Stimulated activated CD4-positive, alpha-beta T cell treated with anti-CD3 and anti-CD28 coated beads, Interleukin-2, amount 100 ng/mL, for 48 hours (primary cell): Measurements from ENCODE around the gene CHMP3.
"Not testable (repeated sequence)": the region's sequence is repeated elsewhere in the genome, so short reads cannot be mapped to it uniquely, and the experiment has no call there.

ENCODE experiments used
- DNase-seq, 2 donors: peaks; one replicate each; pipeline ENCODE4 v3.0.0-alpha.2; 2020

CHMP3 gene

GRCh38 chr2:86562922-86563649 lies at the start of gene CHMP3:
Gene CHMP3, minus strand, starts transcription at chr2:86563443. Its CDS starts 95 bp downstream, at chr2:86563348.
- DNase-seq, result peak; percentile 91 to 94

GRCh38 chr2:86610871-86611270 lies 47.6 kb upstream of the CHMP3 start:
- no peak for DNase-seq

DNA sequence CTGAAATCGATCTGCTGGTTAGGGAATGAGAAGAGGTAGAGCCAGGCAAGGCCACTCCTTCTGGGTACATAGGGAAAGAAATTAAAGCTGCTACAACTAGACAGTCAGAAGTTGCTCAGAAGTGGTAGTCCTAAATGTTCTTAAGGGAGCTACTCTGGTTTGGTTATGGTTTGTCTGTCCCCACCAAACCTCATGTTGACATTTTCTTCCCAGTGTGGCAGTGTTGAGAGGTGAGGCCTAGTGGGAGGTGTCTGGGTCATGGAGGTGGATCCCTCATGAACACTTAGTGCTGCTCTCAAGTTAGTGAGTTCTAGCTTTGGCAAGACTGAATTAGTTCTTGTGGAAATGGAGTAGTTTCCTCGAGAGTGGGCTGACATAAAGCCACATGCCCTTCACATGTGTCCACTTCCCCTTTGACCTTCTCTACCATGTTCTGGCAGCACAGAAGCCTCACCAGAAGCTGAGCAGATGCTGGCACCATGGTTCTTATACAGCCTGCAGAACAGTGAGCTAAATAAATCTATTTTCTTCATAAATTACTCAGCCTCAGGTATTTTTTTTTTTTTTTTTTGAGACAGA lies 45.7 kb upstream of the CHMP3 start:
- DNase-seq, result no peak

DNA sequence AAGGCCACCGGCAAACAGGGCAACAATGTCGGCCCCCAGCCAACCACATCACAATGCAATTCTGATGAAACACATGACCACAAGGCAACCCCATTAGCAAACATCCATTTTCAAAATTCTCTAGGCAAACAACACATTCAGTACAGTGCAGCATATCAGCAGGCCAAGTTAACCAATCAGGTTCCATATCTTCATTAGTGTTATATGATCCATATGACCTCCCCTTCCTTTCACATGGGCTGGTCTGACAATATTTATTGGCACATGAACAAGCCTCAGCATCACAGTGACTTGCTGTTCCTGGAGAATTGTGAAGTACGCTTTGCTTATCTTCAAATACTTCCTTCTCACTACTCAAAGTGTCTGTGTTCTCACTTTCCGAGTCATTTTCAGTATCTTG lies 40.7 kb upstream of the CHMP3 start:
- DNase-seq, result no peak

DNA sequence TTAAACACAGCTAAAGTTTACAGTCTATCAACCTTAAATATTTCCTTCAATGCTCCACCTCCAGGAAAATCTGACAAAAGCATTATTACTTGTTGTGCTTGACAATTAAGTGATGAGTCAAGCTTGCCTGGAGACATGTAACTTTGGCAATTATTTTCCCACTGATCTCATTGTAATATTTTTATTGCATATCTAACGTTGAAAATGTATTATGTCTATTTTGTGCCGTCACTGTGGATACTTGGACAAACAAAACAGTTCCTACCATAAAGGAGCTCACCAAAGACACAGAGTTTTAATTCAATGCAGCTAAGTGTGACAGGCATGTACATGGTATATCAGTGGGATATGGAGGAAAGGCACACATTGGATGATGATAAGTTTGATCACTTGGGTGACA lies 35.7 kb upstream of the CHMP3 start:
- DNase-seq, result no peak

DNA sequence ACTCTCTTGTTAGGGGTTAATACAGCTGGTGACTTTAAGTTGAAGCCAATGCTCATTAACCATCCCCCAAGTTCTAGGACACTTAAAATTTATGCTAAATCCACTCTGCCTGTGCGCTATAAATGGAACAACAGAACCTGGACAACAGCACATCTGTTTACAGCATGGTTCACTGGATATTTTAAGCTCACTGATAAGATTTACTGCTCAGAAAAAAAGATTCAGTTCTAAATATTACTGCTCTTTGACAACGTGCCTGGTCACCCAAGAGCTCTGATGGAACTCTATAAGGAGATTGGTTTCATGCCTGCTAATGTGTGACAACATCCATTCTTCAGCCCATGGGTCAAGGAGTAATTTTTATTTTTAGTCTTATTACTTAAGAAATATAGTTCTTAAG lies 32.9 kb upstream of the CHMP3 start:
- no peak for DNase-seq

- no peak for DNase-seq
These were observed 30.0 kb upstream of the CHMP3 start for GRCh38 chr2:86593266-86593665.

DNA sequence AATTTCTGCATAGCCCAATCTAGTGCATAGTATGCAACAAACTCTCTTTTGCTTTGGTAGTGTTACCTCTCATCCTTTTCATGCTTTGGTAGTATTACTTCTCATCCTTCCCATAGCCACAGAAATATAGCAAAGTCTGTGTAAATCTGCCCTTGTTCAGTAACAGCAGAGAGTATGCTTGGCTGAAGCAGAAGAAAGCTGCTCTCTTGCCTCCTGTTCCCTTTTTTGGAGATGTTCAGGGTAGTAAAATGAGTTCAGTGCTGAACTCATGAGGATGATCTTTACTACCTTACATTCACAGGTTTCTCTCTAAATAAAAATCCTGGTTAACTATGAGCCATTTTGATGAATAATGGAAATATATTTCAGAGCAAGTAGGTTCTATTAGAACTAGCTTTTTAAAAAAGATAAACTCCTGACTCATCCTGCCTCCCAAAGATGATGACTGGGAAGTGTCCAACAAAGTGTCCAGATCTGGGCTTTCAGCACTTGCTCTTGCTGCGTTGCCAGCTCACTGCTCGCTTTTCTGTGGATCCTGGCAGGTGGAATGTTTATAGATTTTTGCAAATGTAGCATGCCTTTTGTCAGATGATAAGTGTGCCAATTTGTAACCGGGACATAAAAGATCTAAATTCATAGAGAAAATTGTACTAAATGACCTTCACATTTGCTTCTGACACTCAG lies 29.4 kb upstream of the CHMP3 start:
- no peak for DNase-seq

DNA sequence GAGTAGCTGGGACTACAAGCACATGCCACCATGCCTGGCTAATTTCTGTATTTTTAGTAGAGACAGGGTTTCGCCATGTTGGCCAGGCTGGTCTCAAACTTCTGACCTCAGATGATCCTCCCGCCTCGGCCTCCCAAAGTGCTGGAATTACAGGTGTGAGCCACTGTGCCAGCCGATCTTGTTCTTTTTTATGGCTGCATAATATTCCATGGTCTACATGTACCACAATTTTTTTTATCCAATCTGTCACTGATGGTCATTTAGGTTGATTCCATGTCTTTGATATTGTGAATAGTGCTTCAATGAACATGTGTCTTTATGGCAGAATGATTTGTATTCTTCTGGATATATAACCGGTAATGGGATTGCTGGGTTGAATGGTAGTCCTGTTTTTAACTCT lies 26.5 kb upstream of the CHMP3 start:
- not testable (repeated sequence) for DNase-seq

DNA sequence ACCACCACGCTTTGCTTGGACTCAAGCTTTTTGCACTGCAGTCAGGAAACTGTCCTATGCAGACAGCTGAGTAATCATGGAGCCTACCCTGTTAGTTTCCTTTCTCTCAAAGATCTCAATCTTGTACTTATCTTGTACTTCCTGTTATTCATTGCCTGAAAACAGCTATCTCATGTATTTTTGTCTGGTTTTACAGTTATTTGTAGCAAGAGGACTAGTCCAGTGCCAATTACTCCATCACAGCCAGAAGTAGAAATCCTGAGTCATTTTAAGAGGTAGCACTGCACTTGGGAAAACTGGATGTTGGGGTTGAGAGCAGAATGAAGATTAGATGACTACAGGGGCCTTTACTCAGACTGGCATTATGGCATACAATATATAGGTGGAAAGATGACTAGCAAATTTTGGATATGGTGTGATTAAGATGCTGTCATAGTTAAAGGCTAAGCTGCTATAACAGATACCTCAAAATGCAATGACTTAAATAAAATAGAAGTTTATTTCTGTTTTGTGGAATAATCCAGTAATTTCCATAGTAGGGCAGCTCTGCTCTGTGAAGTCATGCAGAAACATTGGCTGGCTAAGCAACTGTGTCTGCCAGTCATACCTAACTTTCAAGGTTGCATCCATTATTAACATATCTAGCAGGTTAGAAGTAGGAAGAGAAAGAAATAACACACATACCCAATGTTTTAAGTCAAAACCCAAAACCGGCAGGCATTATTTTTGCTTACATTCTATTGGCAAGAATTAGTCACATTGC lies 21.1 kb upstream of the CHMP3 start:
- no peak for DNase-seq

GRCh38 chr2:86580560-86580959 lies 17.3 kb upstream of the CHMP3 start:
- no peak for DNase-seq

- DNase-seq, result no peak
These were observed 14.7 kb upstream of the CHMP3 start for GRCh38 chr2:86577817-86578456.

- DNase-seq, result no peak
These were observed 6.8 kb upstream of the CHMP3 start for GRCh38 chr2:86570059-86570458.

- no peak for DNase-seq
These were observed 3.6 kb upstream of the CHMP3 start for GRCh38 chr2:86566821-86567190.

DNA sequence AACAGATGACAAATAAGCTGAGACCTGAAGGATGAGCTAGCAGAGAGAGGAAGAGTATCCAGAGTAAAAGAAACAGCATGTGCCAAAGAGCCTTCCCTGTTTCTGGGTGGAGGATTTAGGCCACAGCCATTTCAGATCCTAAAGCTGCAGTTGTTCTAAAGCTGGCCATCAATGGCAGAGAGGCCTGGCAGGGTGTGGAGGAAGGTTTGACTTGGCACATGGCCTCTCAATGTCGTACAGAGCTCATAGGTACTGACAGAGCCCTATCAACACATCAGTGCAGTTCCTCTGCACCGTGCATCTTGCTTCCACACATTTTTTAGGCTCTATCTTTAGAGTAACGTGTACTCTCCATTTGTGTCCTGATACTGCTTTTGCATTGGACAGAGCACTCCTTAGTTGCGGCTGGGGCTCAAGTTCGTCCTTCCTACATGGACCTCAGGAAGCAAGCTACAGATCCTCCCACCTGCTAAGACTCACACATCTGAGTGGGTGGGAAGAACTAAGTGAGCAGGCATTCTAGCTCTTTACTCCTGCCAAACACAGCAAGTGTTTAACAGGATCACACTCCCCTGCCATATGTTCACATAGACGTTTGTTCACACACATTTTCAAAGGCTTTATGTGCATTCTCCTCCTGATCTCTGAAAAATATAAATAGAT lies 3.0 kb upstream of the CHMP3 start:
- DNase-seq, result no peak

- no peak for DNase-seq
These were observed 413 bp upstream of the CHMP3 start for GRCh38 chr2:86563650-86564061.

DNA sequence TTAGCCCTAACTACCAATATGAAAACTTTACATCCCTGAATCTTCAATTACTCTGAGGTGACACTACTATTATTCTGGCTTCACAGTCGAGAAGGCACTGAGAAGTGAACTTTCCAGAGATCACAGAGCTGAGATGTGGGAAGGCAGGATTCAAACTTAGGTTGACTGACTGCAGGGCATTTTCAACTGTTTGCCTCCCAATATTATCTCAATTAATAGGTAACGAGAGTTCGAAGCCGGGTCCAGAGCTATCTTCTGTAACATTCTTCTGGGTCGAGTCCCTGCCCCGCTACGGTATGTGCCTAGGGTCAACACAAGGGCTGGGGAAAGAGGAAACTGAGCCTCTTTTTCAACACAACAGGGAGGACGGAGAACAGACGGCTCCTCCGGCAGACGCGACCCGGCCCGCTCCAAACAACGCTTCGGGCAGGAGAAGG lies 740 bp downstream of the CHMP3 start:
- DNase-seq, result no peak

GRCh38 chr2:86557836-86558235 lies 5.4 kb downstream of the CHMP3 start:
- no peak for DNase-seq

DNA sequence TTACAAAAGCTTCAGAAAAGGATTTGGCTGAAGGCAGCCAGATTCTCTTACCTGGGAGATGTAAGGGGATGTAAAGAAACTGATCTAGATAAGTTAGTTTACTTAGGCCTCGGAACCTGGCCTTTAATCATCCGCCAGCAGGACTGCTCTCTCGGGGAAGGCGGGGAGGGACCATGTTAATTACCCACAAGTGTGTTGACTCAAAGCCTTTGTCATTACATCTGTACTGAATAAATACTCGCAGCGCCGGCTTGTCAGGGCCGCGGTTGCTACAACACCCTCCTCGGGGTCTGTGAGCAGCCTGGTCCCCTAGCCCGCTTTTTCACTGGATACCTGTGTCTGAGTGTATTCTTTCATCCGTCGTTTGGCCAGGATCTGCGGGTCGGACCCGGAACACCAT lies 6.7 kb downstream of the CHMP3 start:
- no peak for DNase-seq

DNA sequence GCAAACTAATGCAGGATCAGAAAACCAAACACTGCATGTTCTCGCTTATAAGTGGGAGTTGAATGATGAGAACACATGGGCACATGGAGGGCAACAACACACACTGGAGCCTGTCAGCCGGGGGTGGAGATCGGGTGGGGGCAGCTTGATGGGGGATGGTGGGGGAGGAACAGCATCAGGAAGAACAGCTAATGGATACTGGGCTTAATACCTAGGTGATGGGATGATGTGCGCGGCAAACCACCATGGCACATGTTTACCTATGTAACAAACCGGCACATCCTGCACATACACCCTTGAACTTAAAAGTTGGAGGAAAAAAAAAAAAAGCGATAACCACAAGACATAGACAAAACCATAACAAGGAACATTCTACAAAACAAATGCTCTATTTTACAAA lies 10.4 kb downstream of the CHMP3 start:
- DNase-seq, result no peak

DNA sequence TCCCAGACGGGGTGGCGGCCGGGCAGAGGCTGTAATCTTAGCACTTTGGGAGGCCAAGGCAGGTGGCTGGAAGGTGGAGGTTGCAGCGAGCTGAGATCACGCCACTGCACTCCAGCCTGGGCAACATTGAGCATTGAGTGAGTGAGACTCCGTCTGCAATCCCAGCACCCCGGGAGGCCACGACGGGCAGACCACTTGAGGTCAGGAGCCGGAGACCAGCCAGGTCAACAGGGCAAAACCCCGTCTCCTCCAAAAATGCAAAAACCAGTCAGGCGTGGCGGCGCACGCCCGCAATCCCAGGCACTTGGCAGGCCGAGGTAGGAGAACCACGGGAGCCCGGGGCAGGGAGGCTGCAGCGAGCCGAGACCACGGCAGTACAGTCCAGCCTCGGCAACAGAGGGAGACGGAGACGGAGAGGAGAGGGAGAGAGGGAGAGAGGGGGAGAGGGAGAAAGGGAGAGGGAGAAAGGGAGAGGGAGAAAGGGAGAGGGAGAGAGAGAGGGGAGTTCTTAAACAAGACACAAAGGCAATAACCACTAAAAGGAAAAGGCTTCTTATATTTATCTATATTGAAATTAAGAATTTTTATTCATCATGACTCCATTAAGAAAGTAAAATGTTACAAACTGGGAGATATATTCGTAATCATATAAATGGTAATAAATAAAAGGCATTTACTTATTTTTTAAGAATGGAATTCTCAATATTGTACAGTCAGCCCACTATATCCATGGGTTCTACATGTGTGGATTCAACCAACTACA lies 13.1 kb downstream of the CHMP3 start:
- not testable (repeated sequence) for DNase-seq

DNA sequence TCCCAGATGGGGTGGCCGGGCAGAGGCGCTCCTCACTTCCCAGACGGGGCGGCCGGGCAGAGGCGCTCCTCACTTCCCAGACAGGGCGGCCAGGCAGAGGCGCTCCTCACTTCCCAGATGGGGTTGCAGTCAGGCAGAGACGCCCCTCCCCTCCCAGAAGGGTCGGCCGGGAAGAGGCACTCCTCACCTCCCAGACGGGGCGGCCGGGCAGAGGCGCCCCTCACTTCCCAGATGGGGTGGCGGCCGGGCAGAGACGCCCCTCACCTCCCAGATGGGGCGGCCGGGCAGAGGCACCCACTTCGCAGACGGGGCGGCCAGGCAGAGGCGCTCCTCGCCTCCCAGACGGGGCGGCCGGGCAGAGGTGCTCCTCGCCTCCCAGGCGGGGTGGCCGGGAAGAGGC lies 13.8 kb downstream of the CHMP3 start:
- DNase-seq, result not testable (repeated sequence)
